GM19238 (cell line): Measurements from ENCODE around the gene GASK1A.
"Not testable (repeated sequence)": the region's sequence is repeated elsewhere in the genome, so short reads cannot be mapped to it uniquely, and the experiment has no call there.

Source experiments
- DNase-seq: peaks from one replicate; pipeline ENCODE4 v3.0.0; 2011; ENCODE audit warnings: low spot score; ENCODE audit not compliant: insufficient read length

Gene GASK1A

GRCh38 chr3:43031485-43031884, 52.4 kb downstream of the GASK1A start:
- DNase-seq = no peak

- DNase-seq = no peak
Measured at GRCh38 chr3:43031889-43032545, 52.9 kb downstream of the GASK1A start.

GRCh38 chr3:43032646-43033628, 53.8 kb downstream of the GASK1A start:
- DNase-seq = no peak

GRCh38 chr3:43034200-43034599, 55.1 kb downstream of the GASK1A start:
- DNase-seq = no peak

GRCh38 chr3:43034911-43035310, 55.8 kb downstream of the GASK1A start:
- no peak for DNase-seq

GRCh38 chr3:43035801-43036365, 56.8 kb downstream of the GASK1A start:
- no peak for DNase-seq

GRCh38 chr3:43036621-43037423, 57.7 kb downstream of the GASK1A start:
- no peak for DNase-seq

GRCh38 chr3:43038010-43038409, 58.9 kb downstream of the GASK1A start:
- no peak for DNase-seq

- no peak for DNase-seq
Measured at GRCh38 chr3:43041517-43041916, 62.4 kb downstream of the GASK1A start.

GRCh38 chr3:43043071-43043766, 64.1 kb downstream of the GASK1A start:
- no peak for DNase-seq

GRCh38 chr3:43043793-43044192, 64.7 kb downstream of the GASK1A start:
- no peak for DNase-seq

GRCh38 chr3:43045079-43045478, 66.0 kb downstream of the GASK1A start:
- DNase-seq = not testable (repeated sequence)

GRCh38 chr3:43046583-43046982, 67.5 kb downstream of the GASK1A start:
- DNase-seq = no peak

- no peak for DNase-seq
Measured at GRCh38 chr3:43048470-43048869, 69.4 kb downstream of the GASK1A start.

GRCh38 chr3:43053291-43053690, 74.2 kb downstream of the GASK1A start:
- DNase-seq = no peak

GRCh38 chr3:43054754-43055153, 75.6 kb downstream of the GASK1A start:
- DNase-seq = no peak

- DNase-seq = no peak
Measured at GRCh38 chr3:43055393-43055792, 76.3 kb downstream of the GASK1A start.

GRCh38 chr3:43055806-43056770, 77.0 kb downstream of the GASK1A start:
- no peak for DNase-seq

GRCh38 chr3:43059456-43059855, 80.3 kb downstream of the GASK1A start:
- DNase-seq = no peak
